ENCODE measurements around the gene SUMF2. TPM values are rescaled to one million over a fixed set of nuclear protein-coding genes. Genes with fewer than 3 reads are reported as not detected.
A peak's percentile ranks its signal among the peaks of the same experiment; 100 is the strongest.
"Not testable (repeated sequence)": the region's sequence is repeated elsewhere in the genome, so short reads cannot be mapped to it uniquely, and the experiment has no call there.

Gene SUMF2
- polyA plus RNA-seq, 3 donors = 75.0 to 138 (median 115) TPM

GRCh38 chr7:56104138-56104537 is 40.1 kb downstream of the SUMF2 start:
- not testable (repeated sequence) for DNase-seq (ENCODE audit: low read depth in 3 of 3, low spot score in 2 of 3)

GRCh38 chr7:56105508-56105907 is 41.4 kb downstream of the SUMF2 start:
- no peak for DNase-seq (ENCODE audit: low read depth in 3 of 3, low spot score in 2 of 3)

- peak; percentile 95 to 97 (median 95) for DNase-seq (ENCODE audit: low read depth in 3 of 3, low spot score in 2 of 3)
These were observed 42.3 kb downstream of the SUMF2 start, which contains the start of gene CHCHD2 for GRCh38 chr7:56106108-56107073. TSS of gene CHCHD2 (minus strand) at chr7:56106476. CDS start at chr7:56106413, 63 bp downstream.

GRCh38 chr7:56107954-56108258 is 43.8 kb downstream of the SUMF2 start:
- DNase-seq (ENCODE audit: low read depth in 3 of 3, low spot score in 2 of 3) = no peak

- DNase-seq (ENCODE audit: low read depth in 3 of 3, low spot score in 2 of 3) = no peak
These were observed 46.5 kb downstream of the SUMF2 start for GRCh38 chr7:56110611-56111010.

- not testable (repeated sequence) for DNase-seq (ENCODE audit: low read depth in 3 of 3, low spot score in 2 of 3)
These were observed 48.2 kb downstream of the SUMF2 start for GRCh38 chr7:56112244-56112643.

GRCh38 chr7:56115852-56116538 is 51.9 kb downstream of the SUMF2 start, which contains the start of gene NUPR2:
TSS of gene NUPR2 (minus strand) at chr7:56116417. CDS start at chr7:56116314, 103 bp downstream.
- DNase-seq (ENCODE audit: low read depth in 3 of 3, low spot score in 2 of 3) = peak in 1 of 3 donors; percentile 16

GRCh38 chr7:56121440-56121839 is 57.4 kb downstream of the SUMF2 start:
- no peak for DNase-seq (ENCODE audit: low read depth in 3 of 3, low spot score in 2 of 3)

- DNase-seq (ENCODE audit: low read depth in 3 of 3, low spot score in 2 of 3) = no peak
These were observed 60.9 kb downstream of the SUMF2 start for GRCh38 chr7:56124981-56125380.

GRCh38 chr7:56125831-56126230 is 61.7 kb downstream of the SUMF2 start:
- DNase-seq (ENCODE audit: low read depth in 3 of 3, low spot score in 2 of 3) = no peak

GRCh38 chr7:56127241-56127975 is 63.3 kb downstream of the SUMF2 start:
- DNase-seq (ENCODE audit: low read depth in 3 of 3, low spot score in 2 of 3) = no peak

Other genes with a start within 250 kb of the SUMF2 start
- gene SEPTIN14, start 201.5 kb upstream of the SUMF2 start, polyA plus RNA-seq (ENCODE audit: insufficient read length in 3 of 3) = under 1 TPM; 0.21 to 0.39 (median 0.27) TPM
- 10 to 100 TPM; 12.4 to 13.9 (median 13.0) TPM for gene ZNF713, start 176.8 kb upstream of the SUMF2 start, polyA plus RNA-seq (ENCODE audit: insufficient read length in 3 of 3)
- 10 to 100 TPM; 21.1 to 21.7 (median 21.4) TPM for gene MRPS17, start 112.4 kb upstream of the SUMF2 start, polyA plus RNA-seq (ENCODE audit: insufficient read length in 3 of 3)
- 100 to 1,000 TPM; 112 to 136 (median 118) TPM for gene NIPSNAP2, start 99.7 kb upstream of the SUMF2 start, polyA plus RNA-seq (ENCODE audit: insufficient read length in 3 of 3)
- gene PSPH, start 12.8 kb upstream of the SUMF2 start, polyA plus RNA-seq (ENCODE audit: insufficient read length in 3 of 3) = 10 to 100 TPM; 30.6 to 36.6 (median 34.5) TPM
- 100 to 1,000 TPM; 201 to 250 (median 233) TPM for gene CCT6A, start 12.5 kb upstream of the SUMF2 start, polyA plus RNA-seq (ENCODE audit: insufficient read length in 3 of 3)
- gene PHKG1, start 28.7 kb downstream of the SUMF2 start, polyA plus RNA-seq (ENCODE audit: insufficient read length in 3 of 3) = 1 to 10 TPM in 2 of 3 donors, under 1 TPM in 1; 0.90 to 1.1 (median 1.1) TPM
- gene CHCHD2, start 42.2 kb downstream of the SUMF2 start, polyA plus RNA-seq (ENCODE audit: insufficient read length in 3 of 3) = 100 to 1,000 TPM; 232 to 257 (median 256) TPM
- 1 to 10 TPM; 1.6 to 3.3 (median 1.8) TPM for gene NUPR2, start 52.1 kb downstream of the SUMF2 start, polyA plus RNA-seq (ENCODE audit: insufficient read length in 3 of 3)

Data from right renal cortex interstitium (tissue), 3 donors.